Measurements from ENCODE around the gene GNB3.
"Not testable (repeated sequence)": the region's sequence is repeated elsewhere in the genome, so short reads cannot be mapped to it uniquely, and the experiment has no call there.

The GNB3 gene

DNA sequence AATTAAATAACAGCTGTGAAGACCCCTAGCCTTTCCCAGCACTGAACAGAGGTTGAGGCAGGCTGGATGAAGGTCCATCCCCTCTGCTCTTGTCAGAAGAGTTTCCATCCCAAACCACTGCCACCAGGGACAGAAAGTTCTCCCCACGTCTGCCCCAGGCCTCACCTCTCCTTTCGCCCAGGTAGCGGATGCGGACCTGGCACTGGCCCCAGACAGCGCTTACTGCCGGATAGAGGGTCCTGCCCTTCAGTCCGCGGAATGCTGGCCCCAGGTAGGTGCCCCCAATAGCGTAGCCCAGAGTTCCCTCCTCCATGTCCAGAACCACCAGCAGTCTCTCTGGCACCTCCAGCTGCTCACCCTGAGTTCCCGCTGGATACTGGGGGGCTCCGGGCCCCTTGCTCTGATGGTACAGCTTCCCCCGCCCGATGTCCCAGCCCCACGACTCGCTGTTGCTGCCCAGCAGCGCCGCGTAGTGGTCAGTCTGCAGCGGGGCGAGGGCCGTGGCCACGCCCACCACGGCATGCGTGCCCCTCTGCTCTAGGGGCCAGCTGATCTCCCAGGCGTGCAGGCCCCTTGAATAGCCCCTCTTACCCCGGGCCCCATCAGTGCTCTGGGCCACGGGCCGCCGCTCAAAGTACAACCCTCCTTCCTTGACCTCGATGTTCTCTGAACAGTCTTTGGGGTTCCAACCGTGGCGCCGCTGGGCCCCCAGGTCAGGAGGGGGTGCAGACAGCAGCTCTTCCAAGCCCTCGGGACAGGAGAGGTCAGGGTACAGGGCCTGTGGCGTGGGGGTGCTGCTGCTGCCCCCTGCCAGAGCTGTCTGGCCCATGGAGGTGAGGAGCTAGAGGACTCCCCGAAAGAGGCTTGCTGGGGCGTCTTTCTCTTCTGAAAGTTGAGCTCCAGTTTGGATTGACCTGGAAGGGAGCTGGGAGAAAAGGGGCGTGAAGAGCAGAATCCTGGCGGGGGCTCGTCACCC, 31.6 kb downstream of the GNB3 start:
- FAIRE-seq (peak; percentile 62), DNase-seq (ENCODE audit: extremely low spot score, insufficient read length, low read depth) (no peak)

DNA sequence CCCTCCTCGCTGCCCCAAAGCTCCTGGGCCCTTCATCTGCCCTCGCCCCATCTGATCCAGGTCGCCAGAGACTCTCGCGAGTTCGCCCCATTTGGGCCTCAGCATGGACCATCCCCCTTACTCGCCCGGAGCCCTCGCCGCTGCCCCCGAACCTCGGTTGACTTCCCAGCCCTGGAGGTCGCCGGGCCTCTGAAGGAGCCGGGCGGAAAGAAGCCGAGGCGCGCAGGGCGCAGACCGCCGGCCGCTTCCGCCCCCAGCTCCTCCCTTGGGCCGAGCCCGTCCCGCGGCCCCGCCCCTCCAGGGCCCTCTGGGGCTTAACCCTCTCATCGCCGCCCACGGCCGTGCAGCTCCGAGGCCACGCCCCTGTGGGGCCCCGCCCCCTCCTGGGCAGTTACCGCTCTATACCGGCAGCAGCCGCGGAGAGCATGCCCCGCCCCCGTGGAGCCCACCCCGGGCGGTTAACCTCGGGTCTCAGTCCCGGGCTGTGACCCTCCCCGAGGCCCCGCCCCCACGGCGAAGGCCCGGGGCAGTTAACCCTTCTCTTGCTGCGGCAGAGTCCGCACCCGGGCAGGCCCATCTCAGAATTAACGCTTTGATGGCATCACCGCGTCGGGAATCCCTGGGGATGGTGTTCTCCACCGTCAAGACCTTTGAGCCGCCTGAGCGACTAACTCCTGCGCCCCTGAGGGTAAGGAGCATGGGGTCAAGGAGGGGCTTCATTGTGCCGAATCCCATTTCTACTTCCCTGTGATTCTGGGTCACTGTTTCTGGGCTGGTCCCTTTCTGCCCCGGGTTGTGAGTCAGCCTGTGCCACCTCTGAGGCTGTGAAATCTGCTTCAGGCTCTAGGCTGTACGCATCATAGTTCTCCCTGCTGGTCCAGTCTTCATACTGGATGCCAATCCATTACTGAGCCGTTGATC, 32.6 kb downstream of the GNB3 start, which contains the start of gene SPSB2:
Gene SPSB2 (minus strand): TSS at position 210 of the 921 bp plus-strand sequence. CDS start 402 bp downstream, outside the sequence.
- DNase-seq (ENCODE audit: extremely low spot score, insufficient read length, low read depth) (peak; percentile 92), FAIRE-seq (peak; percentile 87)

DNA sequence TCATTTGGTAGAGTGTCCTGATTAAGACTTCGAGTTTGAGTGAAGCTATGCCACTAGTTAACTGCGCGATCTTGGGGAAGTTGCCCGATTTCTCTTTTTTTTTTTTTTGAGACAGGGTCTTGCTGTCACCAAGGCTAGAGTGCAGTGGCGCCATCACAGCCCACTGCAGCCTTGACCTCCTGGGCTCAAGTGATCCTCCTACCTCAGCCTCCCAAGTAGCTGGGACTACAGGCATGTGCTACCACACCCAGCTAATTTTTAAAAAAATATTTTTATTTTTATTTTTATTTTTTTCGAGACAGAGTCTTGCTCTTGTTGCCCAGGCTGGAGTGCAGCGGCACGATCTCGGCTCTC, 33.3 kb downstream of the GNB3 start:
- not testable (repeated sequence) for DNase-seq (ENCODE audit: extremely low spot score, insufficient read length, low read depth); FAIRE-seq

DNA sequence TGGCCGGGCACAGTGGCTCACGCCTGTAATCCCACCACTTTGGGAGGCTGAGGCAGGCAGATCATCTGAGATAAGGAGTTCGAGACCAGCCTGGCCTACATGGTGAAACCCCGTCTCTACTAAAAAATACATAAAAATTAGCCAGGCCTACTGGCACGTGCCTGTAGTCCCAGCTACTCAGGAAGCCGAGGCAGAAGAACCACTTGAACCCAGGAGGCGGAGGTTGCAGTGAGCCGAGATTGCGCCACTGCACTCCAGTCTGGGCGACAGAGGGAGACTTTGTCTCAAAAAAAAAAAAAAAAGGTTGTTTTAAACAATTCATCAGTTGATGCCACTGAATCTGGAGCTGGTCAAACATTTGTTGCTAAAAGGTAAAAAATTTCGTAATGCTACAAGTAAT, 39.1 kb downstream of the GNB3 start:
- not testable (repeated sequence) for DNase-seq (ENCODE audit: extremely low spot score, insufficient read length, low read depth); FAIRE-seq

DNA sequence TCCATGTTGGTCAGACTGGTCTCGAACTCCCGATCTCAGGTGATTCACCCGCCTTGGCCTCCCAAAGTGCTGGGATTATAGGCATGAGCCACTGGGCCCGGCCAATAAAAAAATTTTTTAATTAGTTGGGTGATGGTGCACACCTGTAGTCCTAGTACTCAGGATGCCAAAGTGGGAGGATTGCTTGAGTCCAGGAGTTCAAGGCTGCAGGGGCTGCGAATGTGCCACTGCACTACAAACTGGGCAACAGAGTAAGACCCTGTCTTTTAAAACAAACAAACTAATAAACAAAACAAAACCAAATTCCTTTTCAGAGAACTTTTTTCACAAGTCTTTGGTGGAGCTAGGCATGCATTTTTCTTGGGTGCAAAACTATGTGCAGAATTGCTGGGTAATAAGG, 42.5 kb downstream of the GNB3 start:
- DNase-seq (ENCODE audit: extremely low spot score, insufficient read length, low read depth) (no peak), FAIRE-seq (no peak)

DNA sequence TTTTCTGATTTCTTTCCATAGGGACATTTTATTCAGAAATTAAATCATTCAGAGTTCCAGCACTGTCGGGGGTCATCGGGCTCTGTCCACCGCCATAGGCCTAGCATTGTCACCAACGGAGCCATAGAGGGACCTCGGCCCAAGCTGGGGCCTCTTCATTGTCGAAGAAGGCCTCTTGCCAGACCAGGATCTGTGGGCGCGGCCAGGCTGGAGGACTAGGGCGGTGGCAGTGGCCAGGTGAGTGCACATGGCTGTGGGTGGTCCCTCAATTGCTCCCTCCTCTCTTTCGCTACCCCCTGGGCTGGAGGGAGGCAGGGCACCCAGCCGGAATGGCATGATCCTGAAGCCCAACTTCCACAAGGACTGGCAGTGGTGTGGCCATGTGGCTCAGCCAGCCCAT, 43.0 kb downstream of the GNB3 start:
- DNase-seq (ENCODE audit: extremely low spot score, insufficient read length, low read depth) (no peak), FAIRE-seq (no peak)

DNA sequence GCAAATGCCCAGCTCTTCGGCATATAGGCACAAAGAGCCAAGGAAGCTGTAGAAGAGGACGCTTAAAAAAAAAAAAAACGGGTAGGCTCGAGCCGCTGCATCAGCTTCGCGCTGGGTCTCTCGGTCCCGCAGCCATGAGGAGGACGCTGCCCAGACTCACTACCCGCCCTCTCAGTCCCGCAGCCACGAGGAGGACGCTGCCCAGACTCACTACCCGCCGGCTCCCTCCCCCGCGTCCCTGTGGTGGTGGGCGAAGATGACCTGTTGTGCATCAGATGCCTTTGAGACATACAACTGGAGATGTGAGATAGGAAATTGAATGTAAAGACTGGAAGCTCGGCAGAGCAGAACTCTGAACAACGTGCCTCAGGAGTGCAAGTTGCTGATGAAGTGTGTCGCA, 43.8 kb downstream of the GNB3 start:
- DNase-seq (ENCODE audit: extremely low spot score, insufficient read length, low read depth) (no peak), FAIRE-seq (no peak)

DNA sequence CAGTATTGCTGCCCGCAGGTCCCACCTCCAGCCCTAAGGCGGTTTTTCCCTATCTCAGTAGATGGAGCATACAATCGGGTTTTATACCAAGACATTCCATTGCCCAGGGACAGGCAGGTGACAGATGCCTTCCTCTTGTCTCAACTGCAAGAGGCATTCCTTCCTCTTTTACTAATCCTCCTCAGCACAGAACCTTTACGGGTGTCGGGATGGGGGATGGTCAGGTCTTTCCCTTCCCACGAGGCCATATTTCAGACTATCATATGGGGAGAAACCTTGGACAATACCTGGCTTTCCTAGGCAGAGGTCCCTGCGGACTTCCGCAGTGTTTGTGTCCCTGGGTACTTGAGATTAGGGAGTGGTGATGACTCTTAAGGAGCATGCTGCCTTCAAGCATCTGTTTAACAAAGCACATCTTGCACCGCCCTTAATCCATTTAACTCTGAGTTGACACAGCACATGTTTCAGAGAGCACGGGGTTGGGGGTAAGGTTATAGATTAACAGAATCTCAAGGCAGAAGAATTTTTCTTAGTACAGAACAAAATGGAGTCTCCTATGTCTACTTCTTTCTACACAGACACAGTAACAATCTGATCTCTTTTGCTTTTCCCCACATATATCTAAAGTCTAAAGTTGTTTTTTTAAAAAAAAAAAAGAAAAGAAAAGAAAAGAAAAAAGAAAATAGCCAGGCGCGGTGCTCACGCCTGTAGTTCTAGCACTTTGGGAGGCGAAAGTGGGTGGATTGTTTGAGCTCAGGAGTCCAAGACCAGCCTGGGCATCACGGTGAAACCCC, 45.7 kb downstream of the GNB3 start:
- not testable (repeated sequence) for DNase-seq (ENCODE audit: extremely low spot score, insufficient read length, low read depth); FAIRE-seq

DNA sequence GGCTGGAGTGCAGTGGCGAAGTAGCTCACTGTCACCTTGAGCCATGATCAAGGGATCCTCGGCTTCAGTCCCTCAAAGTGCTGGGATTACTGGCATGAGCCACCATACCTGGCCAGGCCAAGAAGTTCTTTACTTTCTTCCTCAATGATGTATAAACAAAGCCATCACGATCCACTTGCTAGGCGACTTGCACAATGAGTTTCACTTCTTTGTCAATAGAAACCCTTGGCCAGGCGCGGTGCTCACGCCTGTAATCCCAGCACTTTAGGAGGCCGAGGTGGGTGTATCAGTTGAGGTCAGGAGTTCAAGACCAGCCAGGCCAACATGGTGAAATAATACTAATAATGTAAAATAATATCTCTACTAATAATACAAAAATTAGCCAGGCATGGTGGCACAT, 46.7 kb downstream of the GNB3 start:
- no peak for DNase-seq (ENCODE audit: extremely low spot score, insufficient read length, low read depth)
- FAIRE-seq: no peak

DNA sequence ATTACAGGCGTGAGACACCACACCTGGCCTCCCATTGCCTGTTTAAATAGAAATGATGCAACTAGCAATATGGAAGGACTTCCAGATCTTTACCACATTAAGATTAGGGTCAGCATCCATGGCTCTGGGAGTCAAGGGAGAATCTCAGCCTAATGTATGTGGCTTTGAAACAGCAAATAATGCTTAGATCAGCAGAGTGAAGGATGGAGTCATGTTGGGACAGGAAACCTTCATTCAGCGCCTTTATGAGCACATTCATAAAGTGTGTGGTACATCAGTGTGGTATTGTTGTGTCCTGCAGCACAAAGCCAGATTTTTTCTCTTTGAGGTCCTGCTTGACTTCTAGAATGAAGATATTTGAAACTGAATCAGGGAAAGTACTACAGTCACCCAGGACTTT, 47.6 kb downstream of the GNB3 start:
- DNase-seq (ENCODE audit: extremely low spot score, insufficient read length, low read depth) (no peak), FAIRE-seq (no peak)

DNA sequence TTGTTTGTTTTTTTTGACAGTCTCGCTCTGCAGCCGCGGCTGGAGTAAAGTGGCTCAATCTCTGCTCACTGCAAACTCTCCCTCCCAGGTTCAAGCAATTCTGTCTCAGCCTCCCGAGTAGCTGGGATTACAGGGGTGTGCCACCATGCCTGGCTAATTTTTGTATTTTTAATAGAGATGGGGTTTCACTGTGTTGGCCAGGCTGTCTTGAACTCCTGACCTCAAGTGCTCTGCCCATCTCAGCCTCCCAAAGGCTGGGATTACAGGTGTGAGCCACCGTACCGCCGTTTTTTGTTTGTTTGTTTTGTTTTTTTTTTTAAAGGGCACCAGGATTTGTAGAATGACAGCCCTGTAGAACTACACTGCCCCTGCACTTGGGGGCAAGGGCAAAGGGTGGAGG, 48.1 kb downstream of the GNB3 start:
- FAIRE-seq: not testable (repeated sequence)

DNA sequence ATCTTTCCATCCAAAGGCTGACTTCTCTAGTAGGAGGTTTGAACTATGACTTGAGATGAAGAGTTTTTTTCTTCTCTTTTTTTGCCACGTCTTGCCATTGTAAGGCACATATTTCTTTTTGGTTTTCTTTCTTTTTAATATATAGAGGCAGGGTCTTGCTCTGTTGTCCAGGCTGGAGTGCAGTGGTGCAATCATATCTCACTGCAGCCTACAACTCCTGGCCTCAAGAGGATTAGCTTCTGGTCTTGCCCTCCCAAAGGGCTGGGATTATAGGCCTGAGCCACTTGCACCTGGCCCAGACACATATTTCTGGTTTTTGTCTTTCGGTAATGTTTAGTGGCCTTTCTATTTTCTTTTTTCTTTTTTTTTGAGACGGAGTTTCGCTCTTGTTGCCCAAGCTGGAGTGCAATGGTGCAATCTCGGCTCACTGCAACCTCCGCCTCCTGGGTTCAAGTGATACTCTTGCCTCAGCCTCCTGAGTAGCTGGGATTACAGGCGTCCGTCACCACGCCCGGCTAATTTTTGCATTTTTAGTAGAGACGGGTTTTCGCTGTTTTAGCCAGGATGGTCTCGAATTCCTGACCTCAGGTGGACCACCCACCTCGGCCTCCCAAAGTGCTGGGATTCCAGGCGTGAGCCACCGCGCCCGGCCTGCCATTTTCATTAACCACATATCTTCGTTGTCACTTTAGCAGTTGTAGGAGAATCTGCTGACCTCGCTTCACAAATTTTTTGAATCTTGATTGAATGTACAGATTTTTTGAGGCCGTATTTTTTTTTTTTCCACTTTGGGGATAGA, 49.2 kb downstream of the GNB3 start:
- not testable (repeated sequence) for DNase-seq (ENCODE audit: extremely low spot score, insufficient read length, low read depth)

More for the DNA sequence above, 48.1 kb downstream of the GNB3 start:
- not testable (repeated sequence) for DNase-seq (ENCODE audit: extremely low spot score, insufficient read length, low read depth)

DNA sequence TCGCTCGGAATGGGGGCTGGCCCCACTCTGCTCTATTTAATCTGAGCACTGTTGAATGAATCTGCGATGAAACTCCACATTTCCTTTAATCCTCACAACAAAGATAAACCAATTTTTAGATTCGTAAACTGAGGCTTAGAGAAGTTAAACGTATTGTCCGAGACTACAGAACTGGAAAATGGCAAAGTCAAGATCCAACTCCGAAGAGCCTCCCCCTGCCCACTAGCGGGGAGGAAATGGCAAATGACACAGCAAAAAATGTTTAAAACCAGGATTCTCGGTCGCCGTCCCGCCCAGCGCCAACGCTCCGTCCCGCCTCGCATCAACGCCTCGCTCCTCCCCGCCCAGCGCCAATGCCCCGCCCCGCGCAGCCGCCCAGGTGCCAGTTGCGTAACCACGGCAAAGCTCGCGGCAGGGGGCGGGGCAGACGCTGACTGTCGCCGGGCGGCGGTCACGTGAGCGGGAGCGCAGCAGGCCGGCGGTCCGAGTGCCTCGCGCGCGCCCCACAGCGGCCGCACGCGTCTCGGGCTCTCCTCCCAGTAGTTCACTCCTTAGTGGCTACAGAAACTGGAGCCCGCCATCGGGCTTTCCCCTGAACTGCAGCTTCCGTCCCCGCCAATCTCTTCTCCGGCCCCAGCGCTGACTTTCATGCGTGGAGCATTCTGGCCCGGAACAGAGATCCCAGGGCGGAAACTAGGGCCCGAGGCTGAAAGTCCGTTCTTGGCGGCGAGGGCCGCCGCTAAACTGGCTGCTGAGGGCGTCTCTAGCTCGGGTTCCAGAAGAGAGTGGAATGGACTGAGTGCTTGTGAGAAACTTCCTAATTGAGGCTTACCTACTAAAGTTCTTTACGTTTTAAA, 50.3 kb downstream of the GNB3 start:
- FAIRE-seq (peak; percentile 96), DNase-seq (ENCODE audit: extremely low spot score, insufficient read length, low read depth) (peak; percentile 94)

More for the DNA sequence above, 49.2 kb downstream of the GNB3 start:
- FAIRE-seq: not testable (repeated sequence)

DNA sequence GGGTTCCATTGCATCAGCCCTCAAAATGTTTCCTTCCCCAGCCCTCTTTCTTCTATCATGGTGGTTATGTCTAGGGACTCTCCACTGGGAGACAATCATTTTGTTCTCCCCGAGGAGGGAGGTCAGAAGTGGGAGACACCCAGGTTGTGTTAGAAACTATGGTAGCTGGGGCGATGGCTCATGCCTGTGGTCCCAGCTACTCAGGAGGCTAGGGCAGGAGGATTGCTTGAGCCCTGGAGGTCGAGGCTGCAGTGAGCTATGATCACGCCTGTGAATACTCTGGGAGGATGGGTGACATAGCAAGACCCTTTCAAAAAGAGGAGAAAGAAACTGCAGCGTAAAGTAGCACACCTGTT, 50.9 kb downstream of the GNB3 start:
- FAIRE-seq: no peak

DNA sequence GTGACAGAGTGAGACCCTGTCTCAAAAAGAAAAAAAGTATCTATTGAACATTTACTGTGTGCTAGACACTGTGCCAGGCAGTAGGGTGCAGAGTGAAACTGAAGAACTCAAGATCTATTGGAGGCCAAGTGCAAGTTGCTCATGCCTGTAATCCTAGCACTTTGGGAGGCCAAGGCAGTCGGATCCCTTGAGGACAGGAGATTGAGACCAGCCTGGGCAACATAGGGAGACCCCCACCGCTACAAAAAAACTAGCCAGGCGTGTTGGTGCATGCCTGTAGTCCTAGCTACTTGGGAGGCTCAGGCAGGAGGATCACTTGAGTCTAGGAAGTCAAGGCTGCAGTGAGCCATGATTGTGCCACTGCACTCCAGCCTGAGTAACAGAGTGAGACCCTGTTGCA, 52.0 kb downstream of the GNB3 start:
- not testable (repeated sequence) for DNase-seq (ENCODE audit: extremely low spot score, insufficient read length, low read depth); FAIRE-seq

More for the DNA sequence above, 50.9 kb downstream of the GNB3 start:
- no peak for DNase-seq (ENCODE audit: extremely low spot score, insufficient read length, low read depth)

DNA sequence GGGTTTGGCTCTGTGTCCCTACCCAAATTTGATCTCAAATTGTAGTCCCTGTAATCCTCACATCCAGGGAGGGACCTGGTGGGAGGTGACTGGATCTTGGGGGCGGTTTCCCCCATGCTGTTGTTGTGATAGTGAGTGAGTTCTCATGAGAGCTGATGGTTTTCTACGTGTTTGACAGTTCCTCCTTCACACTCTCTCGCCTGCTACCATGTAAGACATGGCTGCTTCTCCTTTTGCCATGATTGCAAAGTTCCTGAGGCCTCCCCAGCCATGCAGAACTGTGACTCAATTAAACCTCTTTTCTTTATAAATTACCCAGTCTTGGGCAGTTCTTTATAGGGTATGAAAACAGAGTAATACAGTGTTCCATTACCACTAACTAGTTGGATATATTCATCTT, 53.6 kb downstream of the GNB3 start:
- FAIRE-seq (no peak), DNase-seq (ENCODE audit: extremely low spot score, insufficient read length, low read depth) (no peak)

Measured in GM18507 (cell line).